Measurements from ENCODE around the gene CCDC12.

DNA sequence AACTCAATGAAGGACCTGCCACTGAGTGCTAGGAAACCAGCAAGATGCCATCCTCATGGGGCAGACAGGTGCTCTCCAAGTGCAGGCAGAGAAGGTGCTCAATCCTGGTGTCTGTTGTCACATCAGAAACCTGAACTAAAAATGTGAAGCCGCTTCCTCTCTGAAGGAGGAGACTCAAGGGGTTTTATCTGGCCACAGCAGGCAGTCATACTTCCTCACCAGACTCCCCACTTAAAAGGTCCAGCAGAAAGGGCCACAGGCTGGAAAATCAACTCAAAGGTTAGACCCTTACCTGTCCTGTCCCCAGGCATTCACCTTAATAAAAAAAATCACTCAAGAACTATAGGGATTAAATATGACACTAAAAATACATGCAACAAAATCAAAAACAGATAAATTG lies 4.8 kb downstream of the CCDC12 start:
- no peak for TF ChIP-seq EZH2phosphoT487 (IDR thresholded peaks at IDR 0.05; ENCODE audit: insufficient read depth, low read depth)
- no peak for TF ChIP-seq EZH2 (IDR thresholded peaks at IDR 0.05; ENCODE audit: insufficient read depth, poor library complexity, severe bottlenecking)

All from GM23248 (cell line).